Measurements from ENCODE around the gene LCE2D.
A peak's percentile ranks its signal among the peaks of the same experiment; 100 is the strongest.
"Not testable (repeated sequence)": the region's sequence is repeated elsewhere in the genome, so short reads cannot be mapped to it uniquely, and the experiment has no call there.

The LCE2D gene

DNA sequence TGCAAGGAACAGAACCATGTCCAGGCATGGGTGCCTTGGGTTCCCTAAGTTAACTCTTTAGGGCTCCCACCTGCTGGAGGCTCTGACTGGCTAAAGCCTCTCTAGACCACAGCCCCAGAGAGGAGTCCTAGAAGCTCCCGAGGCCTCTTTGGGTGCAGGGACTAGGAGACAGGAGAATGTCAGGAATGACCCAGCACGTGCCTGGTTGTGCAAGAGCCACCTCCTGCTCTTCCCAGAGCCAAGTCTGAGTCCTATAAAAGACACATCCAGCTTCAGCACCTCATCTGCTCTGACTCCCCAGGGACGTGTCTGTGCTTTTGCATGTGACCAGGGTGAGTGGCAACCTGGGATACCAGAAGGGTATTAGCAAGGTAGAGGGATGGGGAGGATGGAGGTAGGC is at the start of gene LCE2D:
Gene LCE2D, plus strand, starts transcription at position 283 of the 400 bp plus-strand sequence. CDS start 726 bp downstream, outside the sequence.
- no peak for DNase-seq

GRCh38 chr1:152613511-152613910 is 49.7 kb upstream of the LCE2D start, which contains the start of gene LCE3B:
Gene LCE3B, plus strand, starts transcription at chr1:152613811. Its CDS starts 0 bp downstream, at chr1:152613811.
- no peak for DNase-seq

GRCh38 chr1:152621993-152622392 is 41.2 kb upstream of the LCE2D start:
- DNase-seq: no peak

GRCh38 chr1:152622803-152623202 is 40.4 kb upstream of the LCE2D start, which contains the start of gene LCE3A:
Gene LCE3A, minus strand, starts transcription at chr1:152623103. Its CDS starts 0 bp downstream, at chr1:152623103.
- DNase-seq: peak; percentile 40

- DNase-seq: peak; percentile 53
These were observed 39.9 kb upstream of the LCE2D start for GRCh38 chr1:152623203-152623844.

DNA sequence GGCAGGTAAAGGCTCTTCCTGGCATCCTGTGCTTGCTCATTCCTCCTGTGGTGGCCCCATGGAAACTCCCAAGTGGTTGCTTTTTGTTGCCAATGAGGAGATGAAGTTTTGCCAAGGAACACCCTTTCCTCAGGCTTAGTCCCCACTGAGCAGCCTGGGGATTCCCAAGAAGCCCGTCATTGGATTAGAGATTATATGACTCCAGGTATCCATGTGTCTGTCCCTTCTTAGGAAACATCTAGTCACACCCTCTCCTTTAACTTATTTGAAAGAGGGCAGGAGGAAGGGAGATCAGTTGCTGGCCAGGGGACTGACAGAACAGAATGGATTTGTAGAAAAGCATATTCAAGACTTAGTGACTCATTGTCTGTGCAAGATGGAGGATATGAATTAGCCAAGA is 36.4 kb upstream of the LCE2D start:
- no peak for DNase-seq

GRCh38 chr1:152630596-152630995 is 32.6 kb upstream of the LCE2D start:
- no peak for DNase-seq

DNA sequence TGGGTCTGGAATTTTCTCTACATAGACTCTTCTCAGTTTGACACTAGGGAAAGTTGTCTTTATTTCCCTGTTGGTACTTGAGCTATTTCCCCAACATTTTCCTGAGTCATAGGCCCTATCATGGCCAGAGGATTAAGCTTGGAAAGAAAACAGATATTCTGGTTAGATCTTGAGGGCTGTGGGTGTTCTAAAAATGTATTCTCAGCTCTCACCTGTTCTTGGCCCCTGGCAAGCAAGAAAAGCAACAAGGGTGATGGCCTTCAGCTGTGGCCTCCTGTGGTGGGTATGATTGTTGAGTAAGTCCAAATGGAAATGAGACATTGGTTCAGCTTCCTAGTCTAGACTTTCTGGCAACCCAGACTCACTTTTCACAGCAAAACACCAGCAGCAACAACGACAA is 22.8 kb upstream of the LCE2D start:
- DNase-seq: no peak

- DNase-seq: no peak
These were observed 19.2 kb upstream of the LCE2D start for GRCh38 chr1:152643945-152644344.

- DNase-seq: no peak
These were observed 18.0 kb upstream of the LCE2D start for GRCh38 chr1:152645146-152645545.

GRCh38 chr1:152646656-152647055 is 16.5 kb upstream of the LCE2D start:
- no peak for DNase-seq

- DNase-seq: peak; percentile 74
These were observed 9.1 kb upstream of the LCE2D start for GRCh38 chr1:152654110-152654509.

DNA sequence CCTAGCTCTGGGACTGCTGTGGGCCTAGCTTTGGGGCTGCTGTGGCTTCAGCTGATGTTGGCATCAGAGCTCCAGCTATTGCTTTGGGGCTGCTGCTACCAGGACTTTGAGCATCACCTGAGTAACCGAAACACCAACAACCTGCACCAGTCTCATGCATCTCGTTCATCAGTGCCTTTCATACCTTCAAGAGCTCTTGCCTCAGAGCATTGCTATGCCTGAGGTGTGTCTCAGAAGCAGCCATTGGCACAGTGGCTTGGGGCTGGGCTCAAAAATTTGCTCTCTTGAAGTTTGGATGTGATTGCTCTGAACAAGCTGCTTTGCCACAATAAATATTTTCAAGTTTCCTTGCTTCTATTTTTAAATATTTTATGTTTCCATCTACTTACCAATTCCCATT is 6.7 kb upstream of the LCE2D start:
- DNase-seq: no peak

DNA sequence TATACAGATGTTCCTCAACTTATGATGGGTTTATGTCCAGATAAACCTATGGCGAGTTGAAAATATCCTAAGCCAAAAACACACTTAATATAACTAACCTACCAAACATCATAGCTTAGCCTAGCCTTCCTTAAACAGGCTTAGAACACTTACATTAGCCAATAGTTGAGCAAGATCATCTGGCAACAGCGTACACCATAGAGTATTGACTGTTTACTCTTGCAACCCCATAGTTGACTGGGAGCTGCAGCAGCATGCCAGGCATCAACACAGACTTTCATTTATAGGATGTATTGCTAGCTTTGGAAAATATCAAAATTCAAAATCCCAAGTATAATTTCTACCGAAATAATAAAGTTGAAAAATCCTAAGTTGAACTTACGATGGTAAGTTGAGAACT is 5.5 kb upstream of the LCE2D start:
- DNase-seq: no peak

- no peak for DNase-seq
These were observed 4.5 kb upstream of the LCE2D start for GRCh38 chr1:152658649-152659048.

DNA sequence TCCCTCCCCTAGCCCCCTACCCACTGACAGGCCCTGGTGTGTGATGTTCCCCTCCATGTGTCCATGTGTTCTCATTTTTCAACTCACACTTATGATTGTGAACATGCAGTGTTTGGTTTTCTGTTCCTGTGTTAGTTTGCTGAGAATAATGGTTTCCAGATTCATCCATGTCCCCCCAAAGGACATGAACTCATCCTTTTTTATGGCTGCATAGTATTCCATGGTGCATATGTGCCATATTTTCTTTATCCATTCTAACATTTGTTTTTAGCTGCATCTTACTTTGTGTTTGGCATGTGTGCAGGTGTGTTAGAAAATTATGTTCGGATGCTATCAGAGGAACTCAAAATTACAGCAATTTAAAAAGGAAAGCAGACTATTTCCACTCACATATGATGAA is 3.0 kb downstream of the LCE2D start:
- not testable (repeated sequence) for DNase-seq

DNA sequence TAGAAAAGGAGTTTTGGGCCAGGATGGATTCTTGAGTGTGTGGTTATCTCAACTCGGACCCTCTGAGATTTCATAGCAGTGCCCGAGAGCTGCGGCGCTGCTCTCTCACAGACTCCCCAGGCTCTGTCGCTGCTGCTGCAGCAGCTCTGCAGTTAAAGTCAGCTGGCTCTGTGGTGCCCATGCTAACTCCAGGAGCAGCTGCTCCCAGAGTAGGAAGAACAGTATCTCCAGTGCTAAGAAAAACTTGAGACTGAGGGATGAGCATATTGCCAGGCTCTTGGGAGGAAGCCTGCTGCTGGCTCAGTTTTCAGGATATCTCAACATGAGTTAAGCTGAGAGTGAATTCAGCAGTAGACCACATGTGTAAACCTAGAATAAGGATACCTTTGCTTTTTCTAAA is 4.5 kb downstream of the LCE2D start:
- no peak for DNase-seq

DNA sequence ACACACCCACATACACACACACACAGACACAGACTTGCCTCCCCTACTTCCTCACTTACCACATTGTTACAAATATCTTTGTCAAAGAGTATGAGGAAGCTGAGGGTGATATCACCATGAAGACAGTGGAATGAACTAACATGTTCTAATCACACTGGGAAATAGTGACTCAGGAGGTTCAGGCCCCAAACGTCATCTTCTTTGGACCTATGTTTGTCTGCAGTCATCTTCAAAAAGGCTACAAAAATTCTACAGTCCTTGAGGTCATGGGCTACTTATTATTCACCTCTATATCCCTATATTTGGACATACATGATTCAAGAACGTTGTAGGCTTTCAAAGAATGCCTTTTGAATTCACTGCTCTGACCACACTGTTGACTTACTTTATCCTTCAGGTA is 9.8 kb downstream of the LCE2D start:
- DNase-seq: no peak

DNA sequence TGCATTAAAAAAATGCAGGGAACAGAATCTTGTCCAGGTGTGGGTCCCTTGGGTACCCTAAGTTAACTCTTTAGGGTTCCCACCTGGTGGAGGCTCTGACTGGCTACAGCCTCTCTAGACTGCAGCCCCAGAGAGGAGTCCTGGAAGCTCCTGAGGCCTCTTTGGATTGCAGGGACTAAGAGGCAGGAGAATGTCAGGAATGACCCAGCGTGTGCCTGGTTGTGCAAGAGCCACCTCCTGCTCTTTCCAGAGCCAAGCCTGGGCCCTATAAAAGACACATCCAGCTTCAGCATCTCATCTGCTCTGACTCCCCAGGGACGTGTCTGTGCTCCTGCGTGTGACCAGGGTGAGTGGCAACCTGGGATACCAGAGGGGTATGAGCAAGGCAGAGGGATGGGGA is 11.8 kb downstream of the LCE2D start, which contains the start of gene LCE2C:
Gene LCE2C, plus strand, starts transcription at position 297 of the 400 bp plus-strand sequence. CDS start 737 bp downstream, outside the sequence.
- not testable (repeated sequence) for DNase-seq

DNA sequence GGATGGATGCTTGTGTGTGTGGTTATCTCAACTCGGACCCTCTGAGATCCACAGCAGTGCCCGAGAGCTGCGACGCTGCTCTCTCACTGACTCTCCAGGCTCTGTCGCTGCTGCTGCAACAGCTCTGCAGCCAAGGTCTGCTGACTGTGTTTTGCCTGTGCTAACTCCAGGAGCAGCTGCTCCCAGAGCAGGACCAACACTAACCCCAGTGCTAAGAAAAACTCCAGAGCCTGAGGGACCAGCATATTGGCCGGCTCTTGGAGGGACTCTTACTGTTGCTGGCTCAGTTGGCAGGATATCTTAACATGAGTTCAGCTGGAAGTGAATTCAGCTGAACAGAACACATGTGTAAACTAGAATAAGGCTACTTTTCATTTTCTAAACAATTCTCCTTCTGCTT is 16.3 kb downstream of the LCE2D start:
- DNase-seq: no peak

GRCh38 chr1:152681616-152682015 is 18.4 kb downstream of the LCE2D start:
- DNase-seq: no peak

GRCh38 chr1:152683846-152684245 is 20.7 kb downstream of the LCE2D start:
- no peak for DNase-seq

GRCh38 chr1:152685823-152686222 is 22.6 kb downstream of the LCE2D start, which contains the start of gene LCE2B:
Gene LCE2B, plus strand, starts transcription at chr1:152686123. Its CDS starts 721 bp downstream, at chr1:152686844.
- DNase-seq: not testable (repeated sequence)

DNA sequence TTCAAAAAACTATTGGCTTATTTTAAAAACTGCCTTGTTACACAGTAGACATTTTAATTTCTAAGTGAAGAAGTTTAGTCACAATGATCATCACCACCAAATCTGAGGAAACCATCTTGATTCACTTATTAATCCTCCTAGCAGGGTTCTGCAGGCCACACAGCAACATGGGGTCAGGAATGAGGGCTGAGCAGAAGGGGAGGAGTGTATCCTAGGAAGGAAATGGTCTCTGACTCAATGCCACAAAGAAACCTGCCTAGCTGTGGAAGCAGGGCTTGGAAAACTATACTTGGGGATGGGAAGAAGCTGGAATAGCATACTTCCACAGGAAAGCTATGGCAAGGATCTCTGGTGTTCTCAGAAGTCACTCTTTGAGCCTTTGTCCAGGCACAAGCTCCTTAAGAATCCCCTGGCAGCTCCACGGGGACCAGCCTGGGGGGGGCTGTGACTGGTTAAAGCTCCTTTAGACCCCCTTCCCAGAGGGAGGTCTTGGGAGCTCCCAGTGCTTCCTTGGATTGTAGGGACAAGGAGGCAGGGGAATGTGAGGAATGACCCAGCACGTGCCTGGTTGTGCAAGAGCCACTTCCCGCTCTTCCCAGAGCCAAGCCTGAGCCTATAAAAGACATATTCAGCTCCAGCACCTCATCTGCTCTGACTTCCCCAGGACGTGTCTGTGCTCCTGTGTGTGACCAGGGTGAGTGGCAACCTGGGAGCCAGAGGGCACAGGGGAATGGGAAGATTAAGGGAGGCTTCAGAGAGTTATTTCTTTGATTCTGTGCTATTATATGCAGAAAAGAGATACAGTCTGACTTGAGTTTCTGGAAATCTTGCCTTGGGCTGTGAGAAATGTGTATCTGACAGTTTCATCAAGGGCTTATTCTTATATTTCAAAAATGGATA is 34.8 kb downstream of the LCE2D start, which contains the start of gene LCE2A:
Gene LCE2A, plus strand, starts transcription at position 645 of the 900 bp plus-strand sequence. CDS start 557 bp downstream, outside the sequence.
- DNase-seq: no peak

All from activated CD4-positive, alpha-beta T cell treated with anti-CD3 and anti-CD28 coated beads, Interleukin-2, amount 50 U/mL, for 16 hours (primary cell).